Activated naive CD4-positive, alpha-beta T cell treated with anti-CD3 and anti-CD28 coated beads, Interleukin-2, amount 50 U/mL, for 16 hours (primary cell): ENCODE data around the gene TAC4.
A peak's percentile ranks its signal among the peaks of the same experiment; 100 is the strongest.

Experiments
- DNase-seq: peaks from one replicate; pipeline ENCODE4 v3.0.0-alpha.2; 2020

TAC4 gene

GRCh38 chr17:49798182-49798581, 49.7 kb downstream of the TAC4 start:
- DNase-seq = no peak

GRCh38 chr17:49795372-49795771, 52.5 kb downstream of the TAC4 start:
- DNase-seq = no peak

GRCh38 chr17:49793309-49793708, 54.6 kb downstream of the TAC4 start:
- DNase-seq = no peak

GRCh38 chr17:49789243-49789578, 58.7 kb downstream of the TAC4 start:
- DNase-seq = no peak

GRCh38 chr17:49788478-49789242, 59.2 kb downstream of the TAC4 start, which contains the start of gene KAT7:
KAT7 (plus strand) TSS chr17:49788681; CDS start chr17:49788835, 154 bp downstream.
- DNase-seq = peak; percentile 99
